ENCODE results near the gene SLC18A3. TPM values are rescaled to one million over a fixed set of nuclear protein-coding genes. Genes with fewer than 3 reads are reported as not detected.

The SLC18A3 gene
- total RNA-seq, 4 donors from 2014 or later, result 0.07 TPM; not detected in 3

GRCh38 chr10:49595713-49596492 is 14.2 kb upstream of the SLC18A3 start:
- Histone ChIP-seq H3K4me1 (no peaks in the 10 kb centered on the region), H3K36me3 (no peaks in the 10 kb centered on the region), H3K27me3 (no peaks in the 10 kb centered on the region), H3K27ac (no peak overlapping the region), H3K4me3 (no peak overlapping the region), H3K9me3 (no peaks in the 10 kb centered on the region)
- DNase-seq, result no peak
- intact Hi-C loops (cut with DNase I; ENCODE audit: low total_unique reads), result no loop called here
- TF ChIP-seq POLR2A (IDR thresholded peaks at IDR 0.05) (no peak), CTCF (IDR thresholded peaks at IDR 0.05) (no peak)

- no peak overlapping the region for H3K4me3 ChIP-seq
- no peaks in the 10 kb centered on the region for H3K9me3 ChIP-seq
- DNase-seq, result no peak
- no peaks in the 10 kb centered on the region for H3K36me3 ChIP-seq
- intact Hi-C loops (cut with DNase I; ENCODE audit: low total_unique reads), result no loop called here
- no peaks in the 10 kb centered on the region for H3K27me3 ChIP-seq
- TF ChIP-seq POLR2A (IDR thresholded peaks at IDR 0.05) (no peak), CTCF (IDR thresholded peaks at IDR 0.05) (no peak)
- H3K4me1 ChIP-seq, result no peaks in the 10 kb centered on the region
- no peak overlapping the region for H3K27ac ChIP-seq
Observed at GRCh38 chr10:49596493-49596809, 13.7 kb upstream of the SLC18A3 start.

GRCh38 chr10:49596836-49597235 is 13.3 kb upstream of the SLC18A3 start:
- H3K4me1 ChIP-seq, result no peaks in the 10 kb centered on the region
- no peak for DNase-seq
- no peak overlapping the region for H3K4me3 ChIP-seq
- no peak overlapping the region for H3K27ac ChIP-seq
- no peak for TF ChIP-seq CTCF (IDR thresholded peaks at IDR 0.05)
- no peak for TF ChIP-seq POLR2A (IDR thresholded peaks at IDR 0.05)
- no peaks in the 10 kb centered on the region for H3K27me3 ChIP-seq
- no peaks in the 10 kb centered on the region for H3K9me3 ChIP-seq
- intact Hi-C loops (cut with DNase I; ENCODE audit: low total_unique reads), result no loop called here
- H3K36me3 ChIP-seq, result no peaks in the 10 kb centered on the region

- Histone ChIP-seq H3K4me1 (no peaks in the 10 kb centered on the region), H3K27me3 (no peaks in the 10 kb centered on the region), H3K27ac (no peak overlapping the region), H3K9me3 (no peaks in the 10 kb centered on the region), H3K36me3 (no peaks in the 10 kb centered on the region), H3K4me3 (no peak overlapping the region)
- TF ChIP-seq CTCF (IDR thresholded peaks at IDR 0.05) (no peak), POLR2A (IDR thresholded peaks at IDR 0.05) (no peak)
- intact Hi-C loops (cut with DNase I; ENCODE audit: low total_unique reads), result no loop called here
- DNase-seq, result no peak
Observed at GRCh38 chr10:49597426-49598163, 12.5 kb upstream of the SLC18A3 start.

GRCh38 chr10:49598164-49598856 is 11.8 kb upstream of the SLC18A3 start:
- no peaks in the 10 kb centered on the region for H3K36me3 ChIP-seq
- no peak overlapping the region for H3K27ac ChIP-seq
- H3K9me3 ChIP-seq, result no peaks in the 10 kb centered on the region
- DNase-seq, result no peak
- H3K4me3 ChIP-seq, result no peak overlapping the region
- H3K27me3 ChIP-seq, result no peaks in the 10 kb centered on the region
- H3K4me1 ChIP-seq, result no peaks in the 10 kb centered on the region
- no peak for TF ChIP-seq CTCF (IDR thresholded peaks at IDR 0.05)
- no peak for TF ChIP-seq POLR2A (IDR thresholded peaks at IDR 0.05)
- intact Hi-C loops (cut with DNase I; ENCODE audit: low total_unique reads), result no loop called here

All from uterus (tissue), 4 donors.